C4-2B (cell line): ENCODE measurements around the gene GARIN5A.

Experiments used
- CTCF ChIP-seq: fragments of 450-650 bp; conservative IDR thresholded peaks from 2 replicates; pipeline ENCODE4 v1.5.1; 2017; ENCODE audit warnings: mild to moderate bottlenecking
- ZFX ChIP-seq: fragments of 450-650 bp; IDR thresholded peaks from 2 replicates; pipeline ENCODE4 v1.6.1; 2017

GRCh38 chr19:50417111-50418081 lies 59.3 kb downstream of the GARIN5A start:
- TF ChIP-seq CTCF (no peak), ZFX (no peak)
